Suprapubic skin (tissue), 4 donors: ENCODE results near the gene COL5A2.

Experiments used
- EP300 ChIP-seq: sonication (generic); formaldehyde crosslinking; IDR thresholded peaks from one replicate; pipeline ENCODE4 v1.6.1; 2017; ENCODE audit warnings: antibody characterized with exemption
- POLR2A ChIP-seq, 2 donors: fragments of 450-650 bp; IDR thresholded peaks; one replicate each; pipeline ENCODE4 v1.6.1; 2017; ENCODE audit warnings: antibody characterized with exemption in 2 of 2, mild to moderate bottlenecking in 2 of 2, moderate library complexity in 2 of 2
- POLR2AphosphoS5 ChIP-seq, 3 donors: sonication (generic); formaldehyde crosslinking; IDR thresholded peaks; one replicate each; pipeline ENCODE4 v1.6.1; 2017; ENCODE audit warnings: antibody characterized with exemption in 3 of 3
- TF ChIP-seq, protein P1 (sequence below), 2 donors: fragments of 200-600 bp in 1 of 2; fragments of 450-650 bp in 1 of 2; sonication (generic) in 1 of 2; IDR thresholded peaks; one replicate each; pipeline ENCODE4 v1.5.1; 2016 to 2019; ENCODE audit warnings: antibody characterized with exemption in 2 of 2, mild to moderate bottlenecking in 1 of 2, moderate library complexity in 1 of 2

DNA sequence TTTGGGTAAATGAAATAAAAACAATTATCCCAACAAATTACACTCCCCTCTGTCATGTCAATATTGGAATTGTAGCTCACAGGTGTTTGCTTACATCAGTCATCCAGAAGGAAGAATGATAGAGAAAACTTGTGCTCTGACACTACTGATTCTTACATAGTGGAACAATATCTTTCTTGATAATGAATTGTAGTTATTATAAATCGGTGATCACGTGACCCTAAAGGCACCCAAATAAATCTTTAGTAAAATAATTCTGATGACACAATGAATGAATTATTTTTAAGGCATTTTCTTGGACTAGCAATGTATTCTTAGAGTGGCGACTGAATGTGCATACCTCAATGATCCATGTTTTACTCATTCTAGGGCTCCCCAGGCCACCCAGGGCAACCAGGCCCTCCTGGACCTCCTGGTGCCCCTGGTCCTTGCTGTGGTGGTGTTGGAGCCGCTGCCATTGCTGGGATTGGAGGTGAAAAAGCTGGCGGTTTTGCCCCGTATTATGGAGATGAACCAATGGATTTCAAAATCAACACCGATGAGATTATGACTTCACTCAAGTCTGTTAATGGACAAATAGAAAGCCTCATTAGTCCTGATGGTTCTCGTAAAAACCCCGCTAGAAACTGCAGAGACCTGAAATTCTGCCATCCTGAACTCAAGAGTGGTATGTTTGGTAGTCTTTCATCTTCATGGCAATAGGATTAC, 170.9 kb downstream of the COL5A2 start:
- TF ChIP-seq, protein P1, sequence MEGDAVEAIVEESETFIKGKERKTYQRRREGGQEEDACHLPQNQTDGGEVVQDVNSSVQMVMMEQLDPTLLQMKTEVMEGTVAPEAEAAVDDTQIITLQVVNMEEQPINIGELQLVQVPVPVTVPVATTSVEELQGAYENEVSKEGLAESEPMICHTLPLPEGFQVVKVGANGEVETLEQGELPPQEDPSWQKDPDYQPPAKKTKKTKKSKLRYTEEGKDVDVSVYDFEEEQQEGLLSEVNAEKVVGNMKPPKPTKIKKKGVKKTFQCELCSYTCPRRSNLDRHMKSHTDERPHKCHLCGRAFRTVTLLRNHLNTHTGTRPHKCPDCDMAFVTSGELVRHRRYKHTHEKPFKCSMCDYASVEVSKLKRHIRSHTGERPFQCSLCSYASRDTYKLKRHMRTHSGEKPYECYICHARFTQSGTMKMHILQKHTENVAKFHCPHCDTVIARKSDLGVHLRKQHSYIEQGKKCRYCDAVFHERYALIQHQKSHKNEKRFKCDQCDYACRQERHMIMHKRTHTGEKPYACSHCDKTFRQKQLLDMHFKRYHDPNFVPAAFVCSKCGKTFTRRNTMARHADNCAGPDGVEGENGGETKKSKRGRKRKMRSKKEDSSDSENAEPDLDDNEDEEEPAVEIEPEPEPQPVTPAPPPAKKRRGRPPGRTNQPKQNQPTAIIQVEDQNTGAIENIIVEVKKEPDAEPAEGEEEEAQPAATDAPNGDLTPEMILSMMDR (IDR thresholded peaks at IDR 0.05), result no peak
- TF ChIP-seq POLR2A (IDR thresholded peaks at IDR 0.05) (no peak), EP300 (no peak), POLR2AphosphoS5 (IDR thresholded peaks at IDR 0.05) (no peak)
